Muscle of leg (tissue), 11 donors: ENCODE measurements around the gene PRR18. TPM values are rescaled to one million over a fixed set of nuclear protein-coding genes. Genes with fewer than 3 reads are reported as not detected.

ENCODE experiments used
- DNase-seq: peaks from one replicate; pipeline ENCODE4 v3.0.0; 2013
- H3K27ac ChIP-seq: one replicate; pipeline ENCODE4 v1.5.1; 2013; ENCODE audit warnings: mild to moderate bottlenecking, low read length, control low read depth
- H3K27me3 ChIP-seq: one replicate; pipeline ENCODE4 v1.6.1; 2013; ENCODE audit warnings: low read length; ENCODE audit not compliant: control insufficient read depth, insufficient read depth
- H3K36me3 ChIP-seq: one replicate; pipeline ENCODE4 v1.6.1; 2013; ENCODE audit warnings: low read length; ENCODE audit not compliant: control insufficient read depth, insufficient read depth
- H3K4me1 ChIP-seq: one replicate; pipeline ENCODE4 v1.6.1; 2013; ENCODE audit warnings: low read length; ENCODE audit not compliant: control insufficient read depth, insufficient read depth
- H3K4me3 ChIP-seq: one replicate; pipeline ENCODE4 v1.5.1; 2013; ENCODE audit warnings: low read length, control low read depth
- H3K9me3 ChIP-seq: replicated peaks from 2 replicates; pipeline ENCODE4 v1.6.1; 2013; ENCODE audit warnings: low read depth, low read length; ENCODE audit not compliant: control insufficient read depth
- WGBS: methylation state at CpG from one replicate; pipeline ENCODE4 v1.1.5; 2013; ENCODE audit warnings: missing lambda C conversion rate; ENCODE audit not compliant: insufficient coverage; 5-methylcytosine and 5-hydroxymethylcytosine counted together
- polyA plus RNA-seq, 8 donors: library from polyadenylated mRNA; unstranded; fragments of 120-200 nt; gene quantifications; one replicate each; pipeline versions ENCODE4 v1.2.1 to v1.2.3, GENCODE V29; 2013; ENCODE audit warnings: inconsistent platforms in 1 of 8, low replicate concordance in 1 of 8; ENCODE audit not compliant: insufficient read length in 8 of 8, insufficient read depth in 1 of 8
- total RNA-seq: library from RNA; stranded (reverse); fragments of 120-200 nt; gene quantifications from one replicate; pipeline ENCODE4 v1.2.4, GENCODE V29; 2013

Gene PRR18
- total and polyA plus RNA-seq, 9 donors = 0.22 to 1.00 (median 0.69) TPM

DNA sequence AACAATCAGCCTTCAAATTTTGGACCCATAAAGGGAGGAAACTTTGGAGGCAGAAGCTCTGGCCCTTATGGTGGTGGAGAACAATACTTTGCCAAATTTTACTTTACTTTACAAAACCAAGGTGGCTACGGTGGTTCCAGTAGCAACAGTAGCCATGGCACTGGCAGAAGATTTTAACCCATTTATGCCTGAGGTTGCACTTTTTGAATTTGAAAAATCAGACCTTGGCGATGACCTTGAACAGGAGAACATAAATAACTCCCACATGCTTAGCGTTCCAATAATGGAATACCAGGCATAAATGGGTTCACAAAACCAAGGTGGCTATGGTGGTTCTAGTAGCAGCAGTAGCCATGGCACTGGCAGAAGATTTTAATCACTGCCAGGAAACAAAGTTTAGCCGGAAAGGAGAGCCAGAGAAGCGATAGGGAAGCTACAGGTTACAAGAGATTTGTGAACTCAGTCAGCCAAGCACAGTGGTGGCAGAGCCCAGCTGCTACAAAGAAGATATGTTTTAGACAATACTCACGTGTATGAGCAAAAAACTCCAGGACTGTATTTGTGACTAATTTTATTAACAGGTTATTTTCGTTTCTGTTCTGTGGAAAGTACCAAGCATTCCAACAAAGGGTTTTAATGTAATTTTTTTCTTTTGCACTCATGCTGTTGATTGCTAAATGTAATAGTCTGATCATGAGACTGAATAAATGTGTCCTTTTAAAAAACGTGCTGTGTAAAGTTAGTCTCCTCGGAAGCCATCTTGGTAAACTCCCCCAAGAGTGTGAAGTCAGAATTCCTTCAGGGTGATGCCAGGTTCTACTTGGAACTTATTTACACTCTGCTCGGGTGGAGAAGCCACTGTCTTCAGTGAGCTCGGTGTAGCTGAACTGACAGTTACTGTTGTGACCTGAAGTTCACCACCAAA is 27.4 kb upstream of the PRR18 start:
- no peak overlapping the region for H3K27ac ChIP-seq
- no peaks in the 10 kb centered on the region for H3K9me3 ChIP-seq
- no peaks in the 10 kb centered on the region for H3K27me3 ChIP-seq
- peaks cover 4% of the 10 kb centered on the region for H3K4me1 ChIP-seq
- no peak overlapping the region for H3K4me3 ChIP-seq
- no peak for DNase-seq
- WGBS = 92% methylated on average over 7 of the region's 11 CpGs
- H3K36me3 ChIP-seq = peaks cover 24% of the 10 kb centered on the region

GRCh38 chr6:166334878-166335277 is 26.7 kb upstream of the PRR18 start:
- no peaks in the 10 kb centered on the region for H3K27me3 ChIP-seq
- no peak for DNase-seq
- H3K27ac ChIP-seq = no peak overlapping the region
- H3K4me1 ChIP-seq = peaks cover 2% of the 10 kb centered on the region
- H3K36me3 ChIP-seq = peaks cover 19% of the 10 kb centered on the region
- no peak overlapping the region for H3K4me3 ChIP-seq
- WGBS = 94% methylated on average over 8 of the region's 8 CpGs
- H3K9me3 ChIP-seq = no peaks in the 10 kb centered on the region

- DNase-seq = no peak
- Histone ChIP-seq H3K27ac (no peak overlapping the region), H3K9me3 (no peaks in the 10 kb centered on the region), H3K4me3 (no peak overlapping the region), H3K27me3 (no peaks in the 10 kb centered on the region), H3K4me1 (peaks cover 2% of the 10 kb centered on the region), H3K36me3 (peaks cover 25% of the 10 kb centered on the region)
- 85% methylated on average over 23 of the region's 23 CpGs for WGBS
These were observed 25.2 kb upstream of the PRR18 start for GRCh38 chr6:166333172-166333995.

GRCh38 chr6:166331503-166332415 is 23.6 kb upstream of the PRR18 start:
- H3K9me3 ChIP-seq = no peaks in the 10 kb centered on the region
- peaks cover 2% of the 10 kb centered on the region for H3K4me1 ChIP-seq
- H3K27me3 ChIP-seq = no peaks in the 10 kb centered on the region
- WGBS = 78% methylated on average over 3 of the region's 13 CpGs
- H3K27ac ChIP-seq = no peak overlapping the region
- peaks cover 27% of the 10 kb centered on the region for H3K36me3 ChIP-seq
- no peak overlapping the region for H3K4me3 ChIP-seq
- no peak for DNase-seq

GRCh38 chr6:166330612-166331011 is 22.4 kb upstream of the PRR18 start:
- Histone ChIP-seq H3K4me1 (peaks cover 2% of the 10 kb centered on the region), H3K4me3 (no peak overlapping the region), H3K27me3 (no peaks in the 10 kb centered on the region), H3K9me3 (no peaks in the 10 kb centered on the region), H3K27ac (no peak overlapping the region), H3K36me3 (peaks cover 30% of the 10 kb centered on the region)
- DNase-seq = no peak
- 53% methylated on average over 8 of the region's 11 CpGs for WGBS

- no peak overlapping the region for H3K4me3 ChIP-seq
- 95% methylated on average over 4 of the region's 6 CpGs for whole genome bisulfite sequencing
- H3K27me3 ChIP-seq = no peaks in the 10 kb centered on the region
- H3K27ac ChIP-seq = no peak overlapping the region
- no peak for DNase-seq
- no peaks in the 10 kb centered on the region for H3K9me3 ChIP-seq
- H3K4me1 ChIP-seq = no peaks in the 10 kb centered on the region
- H3K36me3 ChIP-seq = peaks cover 45% of the 10 kb centered on the region
These were observed 17.3 kb upstream of the PRR18 start for GRCh38 chr6:166325383-166326042.

- H3K4me1 ChIP-seq = peaks cover 10% of the 10 kb centered on the region
- 100% methylated on average over 1 of the region's 5 CpGs for WGBS
- no peak overlapping the region for H3K27ac ChIP-seq
- no peaks in the 10 kb centered on the region for H3K27me3 ChIP-seq
- peaks cover 39% of the 10 kb centered on the region for H3K36me3 ChIP-seq
- no peak for DNase-seq
- no peaks in the 10 kb centered on the region for H3K9me3 ChIP-seq
- H3K4me3 ChIP-seq = no peak overlapping the region
These were observed 15.2 kb upstream of the PRR18 start for GRCh38 chr6:166323395-166323794.

DNA sequence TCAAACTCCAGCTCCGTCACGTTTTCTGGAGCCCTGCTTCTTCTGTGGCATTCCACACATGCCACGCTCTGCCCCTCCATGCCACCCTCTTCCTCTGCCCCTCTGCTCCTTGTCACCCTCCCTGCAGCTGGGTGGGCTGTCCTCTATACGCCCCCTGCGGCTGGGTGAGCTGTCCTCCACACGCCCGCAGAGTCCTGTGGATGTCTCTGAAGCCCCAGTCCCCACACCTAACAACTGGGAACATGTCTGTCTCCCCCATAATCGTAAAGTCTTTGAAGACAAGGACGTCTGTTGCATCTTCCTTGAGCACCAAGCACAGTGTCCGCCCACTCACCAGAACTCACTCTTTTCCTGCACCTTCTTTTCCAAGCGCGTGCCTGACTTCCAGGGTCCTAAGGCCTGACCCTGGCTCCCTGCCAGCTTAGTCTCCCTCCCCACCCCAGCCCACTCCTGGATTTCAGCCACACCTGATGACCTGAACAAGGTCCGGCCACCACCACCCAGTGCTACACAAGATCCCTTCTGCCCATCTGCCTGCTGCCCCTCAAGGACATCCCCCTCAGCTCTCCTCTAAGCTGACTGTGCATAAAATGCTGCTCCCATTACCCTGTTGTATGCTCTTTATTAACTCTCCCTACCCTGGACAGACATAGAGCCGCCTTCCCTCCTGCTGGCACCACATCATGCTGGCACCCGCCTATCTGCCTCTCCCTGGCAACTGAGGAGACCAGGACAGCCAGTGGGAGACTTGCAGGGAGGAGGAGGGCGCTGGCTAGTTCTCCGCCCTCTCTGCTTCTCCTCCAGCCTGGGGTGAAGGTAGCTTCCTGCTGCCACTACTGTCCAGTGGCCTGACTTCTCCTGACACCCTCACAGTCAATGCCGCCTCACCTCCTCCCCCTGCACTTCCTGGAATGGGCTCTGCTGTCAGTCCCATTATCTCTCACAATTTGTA is 10.7 kb upstream of the PRR18 start:
- Histone ChIP-seq H3K4me3 (no peak overlapping the region), H3K27me3 (no peaks in the 10 kb centered on the region), H3K27ac (peak overlapping the region; percentile 90), H3K9me3 (no peaks in the 10 kb centered on the region), H3K4me1 (peaks cover 25% of the 10 kb centered on the region), H3K36me3 (peaks cover 17% of the 10 kb centered on the region)
- WGBS = 74% methylated on average over 14 of the region's 18 CpGs
- DNase-seq = no peak
